Stimulated activated memory B cell treated with anti-CD40 and anti-IgM and Interleukin-4, amounts not matched to agents 10 μg/mL and 1 μg/mL and 100 μg/mL, for 72 hours (primary cell): ENCODE results near the gene PKM.
"Not testable (repeated sequence)": the region's sequence is repeated elsewhere in the genome, so short reads cannot be mapped to it uniquely, and the experiment has no call there.

Experiments
- ATAC-seq: fragments of 150-1000 bp; cut with Tn5 transposase; 2 replicates; pipeline ENCODE4 v1.10.0; 2021
- H3K27ac Mint-ChIP-seq: one replicate; pipeline ENCODE4 v1.8.0; 2022; ENCODE audit warnings: mild to moderate bottlenecking, mixed read lengths
- H3K27me3 Mint-ChIP-seq: one replicate; pipeline ENCODE4 v1.8.0; 2022; ENCODE audit warnings: mixed read lengths
- H3K36me3 Mint-ChIP-seq: one replicate; pipeline ENCODE4 v1.8.0; 2022; ENCODE audit warnings: mixed read lengths
- H3K4me1 Mint-ChIP-seq: one replicate; pipeline ENCODE4 v1.8.0; 2022; ENCODE audit warnings: mixed read lengths
- H3K4me3 Mint-ChIP-seq: one replicate; pipeline ENCODE4 v1.8.0; 2022; ENCODE audit warnings: mild to moderate bottlenecking, moderate library complexity, mixed read lengths
- H3K9me3 Mint-ChIP-seq: one replicate; pipeline ENCODE4 v1.8.0; 2022; ENCODE audit warnings: mixed read lengths

PKM gene

DNA sequence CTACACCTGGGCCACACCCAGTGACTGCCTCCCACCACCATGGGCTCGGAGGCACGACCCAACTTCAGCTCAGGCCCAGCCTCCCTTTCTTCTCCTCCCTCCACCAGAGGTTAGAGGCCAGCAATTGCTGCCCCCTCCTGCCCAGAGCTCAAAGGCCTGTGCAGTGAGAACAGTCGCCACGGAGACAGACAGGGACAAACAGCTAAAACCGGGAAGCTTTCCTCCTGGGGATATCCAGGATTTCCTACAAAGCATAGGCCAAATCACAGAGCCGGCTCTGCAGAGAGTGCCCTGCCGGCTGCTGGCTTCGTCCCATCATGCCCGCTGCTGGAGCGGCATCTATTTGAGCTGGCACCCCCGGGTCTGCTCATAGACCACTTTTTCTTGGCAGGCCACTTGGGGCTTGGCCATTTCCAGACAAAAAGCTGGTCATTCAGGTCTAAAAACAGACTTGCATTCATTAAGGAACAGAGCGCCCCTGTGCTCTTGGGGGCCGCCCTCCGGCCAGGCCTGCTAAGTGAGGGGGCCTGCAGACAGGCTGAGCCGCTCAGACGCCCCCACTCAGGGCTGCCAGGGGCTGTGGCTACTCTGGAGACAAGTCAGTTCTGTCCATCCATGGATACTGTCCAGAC lies 50.9 kb downstream of the PKM start:
- Mint-ChIP-seq H3K4me3 (no peak overlapping the region), H3K27me3 (peaks cover 53% of the 10 kb centered on the region), H3K36me3 (no peaks in the 10 kb centered on the region), H3K9me3 (no peaks in the 10 kb centered on the region), H3K27ac (no peak overlapping the region), H3K4me1 (no peaks in the 10 kb centered on the region)
- ATAC-seq = no peak

DNA sequence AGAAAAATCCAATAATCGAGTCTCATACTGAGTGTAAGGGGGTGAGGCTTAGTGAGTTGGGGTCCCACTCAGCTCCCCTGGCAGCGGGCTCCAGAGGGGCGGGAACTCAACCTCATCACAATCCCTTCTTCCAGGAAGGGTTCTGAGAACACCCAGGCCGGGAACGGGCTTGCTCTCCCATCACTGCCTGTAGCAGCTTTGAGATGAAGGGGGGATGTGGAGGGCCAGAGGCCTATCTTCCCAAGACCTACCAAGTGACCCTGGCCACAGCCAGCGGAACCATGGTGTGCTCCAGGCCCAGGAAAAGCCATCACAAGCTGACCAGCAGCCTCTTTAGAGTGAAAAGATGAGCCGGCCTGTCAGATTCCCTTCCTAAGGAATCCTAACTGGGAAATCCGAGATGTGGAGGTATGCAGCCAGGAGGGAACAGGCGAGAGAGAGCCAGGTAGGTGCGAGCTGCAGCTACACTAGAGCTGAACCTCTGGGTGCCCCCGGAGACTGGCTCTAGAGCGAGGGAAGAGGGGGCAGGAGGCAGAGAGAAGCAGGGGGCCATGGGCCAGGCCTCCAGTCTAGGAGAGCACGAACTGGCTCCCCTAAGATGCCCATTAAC lies 51.9 kb downstream of the PKM start:
- no peaks in the 10 kb centered on the region for H3K9me3 Mint-ChIP-seq
- no peak for ATAC-seq
- no peak overlapping the region for H3K4me3 Mint-ChIP-seq
- H3K27ac Mint-ChIP-seq = no peak overlapping the region
- H3K36me3 Mint-ChIP-seq = no peaks in the 10 kb centered on the region
- H3K27me3 Mint-ChIP-seq = peaks cover 50% of the 10 kb centered on the region
- no peaks in the 10 kb centered on the region for H3K4me1 Mint-ChIP-seq

DNA sequence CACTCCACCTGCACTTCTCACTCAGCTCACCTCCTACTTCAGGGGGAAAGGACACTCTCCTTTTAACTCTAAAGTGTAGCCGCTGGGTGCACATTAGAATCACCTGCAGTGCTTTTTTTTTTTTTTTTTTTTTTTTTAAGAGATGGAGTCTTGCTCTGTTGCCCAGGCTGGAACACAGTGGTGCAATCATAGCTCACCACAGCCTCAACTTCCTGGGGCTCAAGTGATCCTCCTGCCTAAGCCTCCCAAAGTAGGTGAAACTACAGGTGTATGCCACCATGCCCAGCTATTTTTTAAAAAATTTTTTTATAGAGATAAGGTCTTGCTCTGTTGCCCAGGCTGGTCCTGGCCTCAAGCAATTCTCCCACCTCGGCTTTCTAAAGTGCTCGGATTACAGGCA lies 54.2 kb downstream of the PKM start:
- Mint-ChIP-seq H3K4me1 (no peaks in the 10 kb centered on the region), H3K27me3 (peaks cover 36% of the 10 kb centered on the region), H3K9me3 (no peaks in the 10 kb centered on the region), H3K4me3 (no peak overlapping the region), H3K36me3 (no peaks in the 10 kb centered on the region), H3K27ac (no peak overlapping the region)
- no peak for ATAC-seq

DNA sequence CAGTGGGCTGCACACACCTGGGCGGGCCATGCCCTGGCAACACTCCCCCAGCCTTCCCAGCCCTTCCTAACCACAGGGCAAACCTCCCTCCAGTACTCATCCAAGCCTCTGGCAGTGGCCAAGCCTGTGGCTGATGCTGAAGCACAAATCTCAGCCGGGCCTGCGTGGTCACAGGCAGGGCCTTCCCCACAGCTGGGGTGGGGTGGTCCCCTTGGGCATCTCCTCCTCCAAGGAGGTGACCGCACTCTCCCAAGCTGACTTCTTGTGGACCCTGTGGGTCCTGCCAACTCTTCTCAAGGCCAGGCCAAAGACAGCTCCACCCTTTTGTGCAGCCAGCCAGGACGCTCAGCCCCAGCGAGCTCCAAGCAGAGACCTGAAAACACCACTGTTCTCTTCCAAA lies 54.8 kb downstream of the PKM start:
- Mint-ChIP-seq H3K4me1 (no peaks in the 10 kb centered on the region), H3K27me3 (peaks cover 30% of the 10 kb centered on the region), H3K4me3 (no peak overlapping the region), H3K36me3 (no peaks in the 10 kb centered on the region), H3K27ac (no peak overlapping the region), H3K9me3 (no peaks in the 10 kb centered on the region)
- ATAC-seq = no peak

DNA sequence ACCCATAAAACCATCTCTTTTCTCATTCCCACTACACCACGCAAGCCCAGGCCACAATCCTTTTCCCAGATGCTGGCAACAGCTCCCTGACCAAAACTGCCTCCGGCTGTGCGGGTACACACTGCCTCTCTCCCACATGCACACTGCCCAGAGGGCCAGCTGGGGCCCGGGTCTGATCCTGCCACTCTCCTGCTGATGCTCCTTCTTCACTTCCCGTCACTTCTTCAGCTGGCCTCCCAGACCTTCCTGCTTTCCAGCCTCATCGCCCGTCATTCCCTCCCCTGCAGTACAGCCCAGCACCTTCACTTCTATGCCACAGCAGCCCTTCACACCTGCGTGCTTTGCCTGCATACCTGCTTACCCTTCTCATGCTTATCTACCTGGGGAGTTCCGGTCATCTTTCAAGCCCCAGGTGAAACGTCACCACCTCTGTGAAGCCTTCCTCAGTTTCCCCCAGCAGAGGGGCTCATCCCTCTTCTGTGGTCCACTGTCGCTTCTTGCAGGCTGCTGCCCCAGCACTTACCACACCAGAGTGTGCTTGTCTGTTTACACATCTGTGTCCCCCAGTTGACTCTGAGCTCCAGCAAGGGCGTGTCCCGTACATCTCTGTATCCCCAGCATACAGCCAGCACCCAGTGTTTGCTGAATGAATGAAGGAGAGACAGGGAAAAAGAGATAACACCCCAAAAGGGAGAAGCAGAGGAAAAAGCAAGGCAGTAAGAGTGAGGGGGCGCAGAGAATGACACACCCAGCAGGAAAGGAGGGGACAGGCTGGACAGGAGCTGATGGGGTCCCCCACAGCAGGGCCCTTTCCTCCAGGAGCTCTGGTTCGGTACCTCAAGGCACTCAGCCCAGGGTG lies 55.6 kb downstream of the PKM start:
- H3K27me3 Mint-ChIP-seq = peaks cover 22% of the 10 kb centered on the region
- H3K36me3 Mint-ChIP-seq = no peaks in the 10 kb centered on the region
- no peak overlapping the region for H3K4me3 Mint-ChIP-seq
- H3K4me1 Mint-ChIP-seq = no peaks in the 10 kb centered on the region
- H3K27ac Mint-ChIP-seq = no peak overlapping the region
- no peaks in the 10 kb centered on the region for H3K9me3 Mint-ChIP-seq
- no peak for ATAC-seq

DNA sequence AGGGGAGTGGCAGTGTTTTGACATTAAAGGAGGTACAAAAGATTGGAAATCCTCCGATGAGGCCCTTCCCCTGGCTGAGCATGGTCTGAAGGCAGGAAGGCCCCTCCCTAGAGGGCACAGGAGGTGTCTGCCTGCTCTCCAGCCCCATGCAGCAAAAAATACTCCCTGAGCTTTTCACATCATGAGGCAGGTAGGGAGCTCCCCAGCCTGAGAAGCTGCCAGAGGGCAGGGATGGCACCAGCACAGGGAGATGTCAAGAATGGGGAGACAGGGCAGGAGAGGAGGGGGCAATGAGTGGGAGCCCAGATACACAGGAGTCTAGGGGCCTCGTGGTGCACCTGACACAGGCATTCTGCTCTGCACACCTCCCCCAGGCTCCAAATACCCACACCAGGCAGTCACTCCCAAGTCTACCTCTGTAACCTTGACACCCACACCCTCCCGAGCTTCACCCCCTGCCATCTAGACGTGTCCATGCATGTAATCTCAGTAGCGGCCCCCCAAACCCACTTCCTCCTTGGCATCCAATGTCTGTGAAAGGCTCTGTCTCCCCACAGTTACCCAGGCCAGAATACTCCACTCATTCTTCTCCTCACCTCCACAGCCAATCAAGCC lies 56.3 kb downstream of the PKM start:
- no peak overlapping the region for H3K27ac Mint-ChIP-seq

DNA sequence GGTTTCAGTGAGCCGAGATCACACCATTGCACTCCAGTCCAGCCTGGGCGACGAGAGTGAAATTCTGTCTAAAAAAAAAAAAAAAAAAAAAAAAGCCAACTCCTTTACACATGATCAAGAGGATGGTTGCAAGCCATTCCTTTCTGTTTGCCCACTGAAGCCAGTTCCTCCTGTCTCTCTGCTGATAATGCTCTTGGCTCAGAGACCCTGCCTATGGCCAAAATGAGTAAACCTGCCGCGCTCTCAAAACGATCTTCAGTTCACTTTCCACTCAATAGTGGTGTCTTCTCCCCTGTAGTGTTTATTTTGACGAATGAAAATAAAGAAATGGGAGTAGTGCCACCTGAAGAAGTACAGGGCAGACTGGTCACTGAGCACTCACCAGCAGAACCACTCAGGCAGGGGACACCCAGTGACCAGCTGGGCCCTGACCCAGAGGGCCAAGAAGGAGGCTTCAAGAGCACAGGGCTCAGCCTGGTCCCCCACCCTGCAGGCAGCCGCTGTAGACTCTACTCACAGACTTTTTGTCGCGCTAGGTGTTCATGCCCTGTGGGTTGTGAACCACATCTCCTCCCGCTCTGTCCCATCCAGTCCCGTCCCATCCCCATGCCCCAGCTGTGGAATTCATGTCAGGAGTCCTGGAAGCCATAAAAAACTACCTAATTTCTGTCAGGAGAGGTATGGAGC lies 57.0 kb downstream of the PKM start:
- Mint-ChIP-seq H3K27ac (no peak overlapping the region), H3K4me1 (no peaks in the 10 kb centered on the region), H3K9me3 (no peaks in the 10 kb centered on the region), H3K4me3 (no peak overlapping the region), H3K27me3 (peaks cover 28% of the 10 kb centered on the region), H3K36me3 (no peaks in the 10 kb centered on the region)
- ATAC-seq = no peak

More for the DNA sequence above, 56.3 kb downstream of the PKM start:
- Mint-ChIP-seq H3K4me1 (no peaks in the 10 kb centered on the region), H3K9me3 (no peaks in the 10 kb centered on the region), H3K36me3 (no peaks in the 10 kb centered on the region), H3K27me3 (peaks cover 22% of the 10 kb centered on the region), H3K4me3 (no peak overlapping the region)
- no peak for ATAC-seq

DNA sequence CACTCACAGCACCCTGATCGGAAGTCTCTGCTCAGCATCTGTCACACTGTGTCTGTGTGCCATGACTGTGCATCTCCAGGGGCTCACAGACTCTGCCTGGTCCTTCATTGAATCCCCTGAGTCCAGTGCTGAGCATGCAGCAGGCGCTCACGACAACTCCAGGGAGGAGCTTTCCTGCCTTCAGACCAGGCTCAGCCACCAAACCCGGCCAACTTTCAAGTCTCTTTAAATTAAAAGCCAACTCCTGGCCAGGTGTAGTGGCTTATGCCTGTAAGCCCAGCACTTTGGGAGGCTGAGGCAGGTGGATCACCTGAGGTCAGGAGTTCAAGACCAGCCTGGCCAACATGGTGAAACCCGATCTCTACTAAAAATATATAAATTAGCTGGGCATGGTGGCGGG lies 57.6 kb downstream of the PKM start:
- ATAC-seq = no peak
- no peaks in the 10 kb centered on the region for H3K36me3 Mint-ChIP-seq
- no peaks in the 10 kb centered on the region for H3K4me1 Mint-ChIP-seq
- H3K27me3 Mint-ChIP-seq = peaks cover 34% of the 10 kb centered on the region
- H3K9me3 Mint-ChIP-seq = no peaks in the 10 kb centered on the region
- no peak overlapping the region for H3K27ac Mint-ChIP-seq
- H3K4me3 Mint-ChIP-seq = no peak overlapping the region

DNA sequence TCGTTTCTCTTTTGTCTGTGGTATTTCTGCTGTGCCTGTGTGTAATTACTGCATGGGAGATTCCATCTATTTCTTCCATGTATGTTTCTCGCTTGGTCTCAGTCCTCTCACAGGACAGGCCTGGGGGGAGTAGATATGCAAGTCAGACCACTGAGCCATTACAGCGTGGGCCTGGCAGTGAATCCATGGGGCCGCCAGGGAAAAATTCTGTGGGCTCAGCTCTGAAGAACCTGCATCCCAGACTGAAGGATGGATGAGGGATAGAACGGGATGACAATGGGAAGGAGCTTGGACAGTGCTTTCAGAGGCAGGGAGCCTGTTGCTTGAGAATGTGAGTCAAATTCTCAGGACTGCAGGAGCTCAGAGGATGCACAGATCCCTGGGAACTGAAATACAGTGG lies 58.2 kb downstream of the PKM start:
- Mint-ChIP-seq H3K36me3 (no peaks in the 10 kb centered on the region), H3K4me3 (no peak overlapping the region), H3K27ac (no peak overlapping the region), H3K27me3 (peaks cover 40% of the 10 kb centered on the region), H3K9me3 (no peaks in the 10 kb centered on the region), H3K4me1 (no peaks in the 10 kb centered on the region)
- no peak for ATAC-seq

DNA sequence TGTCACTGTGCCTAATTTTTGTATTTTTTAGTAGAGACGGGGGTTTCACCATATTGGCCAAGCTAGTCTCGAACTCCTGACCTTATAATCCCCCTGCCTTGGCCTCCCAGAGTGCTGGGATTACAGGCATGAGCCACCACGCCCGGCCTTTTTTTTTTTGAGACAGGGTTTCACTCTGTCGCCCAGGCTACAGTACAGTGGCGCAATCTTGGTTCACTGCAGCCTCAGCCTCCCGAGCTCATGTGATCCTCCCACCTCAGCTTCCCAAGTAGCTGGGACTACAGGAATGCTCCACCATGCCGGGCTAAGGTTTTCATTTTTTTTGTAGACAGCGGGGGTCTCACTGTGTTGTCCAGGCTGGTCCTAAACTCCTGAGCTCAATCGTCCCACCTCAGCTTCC lies 59.0 kb downstream of the PKM start:
- H3K27ac Mint-ChIP-seq, H3K4me3 Mint-ChIP-seq, H3K4me1 Mint-ChIP-seq, ATAC-seq, H3K36me3 Mint-ChIP-seq, H3K9me3 Mint-ChIP-seq: not testable (repeated sequence)
- H3K27me3 Mint-ChIP-seq = peaks cover 48% of the 10 kb centered on the region

DNA sequence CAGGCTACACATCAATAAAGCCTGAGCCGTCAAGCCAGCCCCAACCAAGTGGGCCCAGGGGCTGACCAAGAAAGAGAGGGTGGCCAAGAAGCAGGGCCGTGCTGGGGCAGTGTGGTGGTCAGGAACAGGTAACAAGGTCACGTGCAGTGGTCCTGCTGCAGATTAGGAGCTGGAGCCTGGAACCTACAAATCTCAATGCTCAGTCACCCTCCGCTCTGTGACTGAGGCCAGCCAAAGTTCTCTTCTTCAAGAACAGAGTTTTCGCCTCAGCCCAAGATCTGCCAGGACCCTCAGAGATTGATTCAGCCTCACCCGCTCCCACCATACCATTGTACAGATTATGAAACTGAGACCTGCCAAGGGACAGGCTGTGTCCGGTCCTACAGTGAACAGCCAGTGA lies 60.3 kb downstream of the PKM start:
- Mint-ChIP-seq H3K4me3 (no peak overlapping the region), H3K4me1 (no peaks in the 10 kb centered on the region)

DNA sequence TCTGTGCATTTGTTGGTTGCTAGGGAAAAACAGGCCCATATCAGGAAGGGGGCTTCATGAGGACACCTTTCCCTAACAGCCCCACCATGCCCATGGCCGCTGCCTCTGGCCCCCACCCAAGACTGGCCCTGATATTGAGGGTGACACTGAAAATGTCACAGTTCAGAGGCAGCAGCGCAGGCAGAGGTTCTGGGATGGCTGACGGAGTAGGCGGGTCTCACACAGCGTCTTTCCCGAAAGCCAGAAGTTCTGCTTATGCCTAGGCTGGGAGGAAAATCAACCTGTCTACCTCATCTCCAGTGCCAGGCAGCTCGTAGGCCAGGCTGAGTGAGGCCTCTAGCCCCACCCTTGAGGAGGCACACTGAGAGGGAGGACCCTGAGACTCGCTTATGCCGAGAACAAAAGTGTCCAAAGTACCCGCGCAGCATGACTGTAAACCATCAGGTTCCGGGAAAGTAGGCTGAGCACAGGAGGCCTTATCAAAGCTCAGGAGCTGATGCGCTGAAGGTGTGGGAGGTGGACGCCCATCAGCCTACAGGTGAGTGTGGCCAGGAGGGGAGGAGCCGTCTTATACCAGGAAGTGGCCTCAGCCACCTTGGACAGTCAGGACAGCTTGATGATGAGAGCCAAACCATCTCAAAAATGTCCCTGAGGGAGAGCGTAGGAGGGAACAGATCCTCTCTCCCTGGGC lies 60.9 kb downstream of the PKM start:
- no peaks in the 10 kb centered on the region for H3K9me3 Mint-ChIP-seq
- H3K27ac Mint-ChIP-seq = no peak overlapping the region
- ATAC-seq = no peak
- H3K4me3 Mint-ChIP-seq = no peak overlapping the region
- H3K4me1 Mint-ChIP-seq = no peaks in the 10 kb centered on the region
- H3K36me3 Mint-ChIP-seq = no peaks in the 10 kb centered on the region
- peaks cover 48% of the 10 kb centered on the region for H3K27me3 Mint-ChIP-seq

More for the DNA sequence above, 60.3 kb downstream of the PKM start:
- H3K9me3 Mint-ChIP-seq = no peaks in the 10 kb centered on the region
- no peaks in the 10 kb centered on the region for H3K36me3 Mint-ChIP-seq
- no peak for ATAC-seq
- peaks cover 54% of the 10 kb centered on the region for H3K27me3 Mint-ChIP-seq
- no peak overlapping the region for H3K27ac Mint-ChIP-seq

DNA sequence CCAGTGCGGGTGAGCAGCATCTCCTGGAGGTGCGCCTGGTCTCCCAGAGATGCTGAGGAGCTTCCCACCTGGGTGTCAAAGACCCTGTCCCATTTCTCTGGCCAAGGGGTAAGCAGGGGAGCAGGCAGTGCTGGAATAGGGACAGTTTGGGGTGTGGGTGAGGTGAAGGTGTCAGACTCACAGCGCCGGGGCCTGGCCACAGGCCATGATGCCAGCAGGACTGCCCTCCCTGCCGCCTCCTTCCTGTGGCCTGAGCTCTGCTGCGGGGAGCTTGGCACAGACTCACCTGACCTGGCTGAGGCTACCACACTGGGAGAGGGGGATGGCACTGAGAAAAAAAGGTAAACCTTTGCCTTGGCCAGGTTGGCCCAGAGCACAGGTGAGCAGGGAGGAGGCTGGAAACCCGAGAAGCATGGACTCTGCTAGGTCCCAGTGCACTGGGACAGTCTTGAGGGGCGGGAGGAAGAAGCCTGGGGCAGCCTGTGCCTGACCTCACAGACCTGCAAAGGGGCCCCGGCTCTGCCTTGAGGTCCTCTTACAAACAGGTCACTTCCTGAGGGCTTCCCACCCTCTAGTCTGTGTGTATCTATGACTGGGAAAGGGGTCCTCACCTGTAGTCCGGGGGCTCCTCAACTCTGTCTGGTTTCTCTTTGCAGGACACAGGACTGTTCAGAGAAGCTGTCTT lies 61.6 kb downstream of the PKM start:
- Mint-ChIP-seq H3K27ac (no peak overlapping the region), H3K36me3 (no peaks in the 10 kb centered on the region), H3K9me3 (no peaks in the 10 kb centered on the region), H3K4me1 (no peaks in the 10 kb centered on the region), H3K27me3 (peaks cover 45% of the 10 kb centered on the region), H3K4me3 (no peak overlapping the region)
- ATAC-seq = no peak

DNA sequence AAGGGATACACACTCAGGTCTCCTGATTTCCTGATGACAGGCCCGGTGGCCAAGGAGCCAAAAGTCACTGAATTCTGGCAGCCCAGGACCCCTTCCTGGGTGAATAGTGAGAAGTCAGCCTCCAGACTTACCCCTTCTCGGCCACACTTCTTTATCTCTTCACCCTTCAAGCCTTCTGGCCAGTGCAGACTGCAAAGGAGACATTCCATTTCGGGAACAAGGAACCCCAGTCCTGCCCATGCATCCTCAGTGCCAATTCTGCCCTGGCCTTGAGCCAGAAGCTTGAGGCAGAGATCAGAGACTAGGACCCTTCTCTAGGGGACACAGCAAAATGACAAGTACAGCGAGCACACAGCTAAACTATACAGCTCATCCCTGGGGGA lies 62.2 kb downstream of the PKM start:
- H3K27me3 Mint-ChIP-seq = peaks cover 45% of the 10 kb centered on the region
- H3K4me3 Mint-ChIP-seq = no peak overlapping the region
- H3K4me1 Mint-ChIP-seq = no peaks in the 10 kb centered on the region
- no peak overlapping the region for H3K27ac Mint-ChIP-seq
- ATAC-seq = no peak
- H3K36me3 Mint-ChIP-seq = no peaks in the 10 kb centered on the region
- no peaks in the 10 kb centered on the region for H3K9me3 Mint-ChIP-seq
